Left ventricle myocardium superior (tissue), 1 donor: ENCODE data around the gene PIGL. TPM values are rescaled to one million over a fixed set of nuclear protein-coding genes. Genes with fewer than 3 reads are reported as not detected.
A peak's percentile ranks its signal among the peaks of the same experiment; 100 is the strongest.
"Not testable (repeated sequence)": the region's sequence is repeated elsewhere in the genome, so short reads cannot be mapped to it uniquely, and the experiment has no call there.

ENCODE experiments used
- ATAC-seq: fragments of 200-7000 bp; cut with Tn5 transposase; one replicate; pipeline ENCODE4 v1.9.1; 2020; ENCODE audit warnings: mild to moderate bottlenecking, moderate library complexity
- DNase-seq: peaks from one replicate; pipeline ENCODE4 v3.0.0-alpha.2; 2020
- intact Hi-C: fragments of 100-400 bp; cut with micrococcal nuclease; formaldehyde crosslinking; loops from one replicate; pipeline ENCODE4 v1.11.0; 2022
- total RNA-seq: library from RNA; stranded (reverse); fragmentation: NEBNext Ultra II Directional; extraction: Animal tissue kit (Norgen Biotek cat#: 25700); gene quantifications from one replicate; pipeline ENCODE4 v1.2.1, GENCODE V29; 2021
- donor health status: DM: no; HTN: yes; CAD: no; lungs with severe emphysema.

The PIGL gene
- total RNA-seq, 1 donor from 2014 or later: 6.3 TPM

- intact Hi-C loops: no loop called here
- peak; percentile 97 for DNase-seq
- ATAC-seq: peak; percentile 97
These were observed 1.6 kb upstream of the PIGL start, which contains the start of gene NCOR1 for GRCh38 chr17:16215273-16215964. NCOR1 (minus strand) TSS chr17:16215534; CDS start chr17:16194569, 20,965 bp downstream.

- ATAC-seq: peak; percentile 10
- no peak for DNase-seq
- intact Hi-C loops: no loop called here
These were observed 1.1 kb upstream of the PIGL start for GRCh38 chr17:16215965-16216316.

GRCh38 chr17:16216341-16217001 lies 539 bp upstream of the PIGL start:
- intact Hi-C loops, ATAC-seq, DNase-seq: not testable (repeated sequence)

- no peak for DNase-seq
- intact Hi-C loops: no loop called here
- ATAC-seq: no peak
These were observed 5.4 kb downstream of the PIGL start for GRCh38 chr17:16222406-16222805.

- DNase-seq, ATAC-seq, intact Hi-C loops: not testable (repeated sequence)
These were observed 13.0 kb downstream of the PIGL start for GRCh38 chr17:16229912-16230561.

- no peak for ATAC-seq
- intact Hi-C loops: no loop called here
- no peak for DNase-seq
These were observed 15.4 kb downstream of the PIGL start for GRCh38 chr17:16232391-16232790.

- DNase-seq (no peak), ATAC-seq (no peak)
- intact Hi-C loops: no loop called here
These were observed 22.9 kb downstream of the PIGL start for GRCh38 chr17:16239931-16240330.

- DNase-seq: no peak
- ATAC-seq: no peak
- intact Hi-C loops: no loop called here
These were observed 24.9 kb downstream of the PIGL start for GRCh38 chr17:16241906-16242399.

GRCh38 chr17:16243385-16243784 lies 26.4 kb downstream of the PIGL start:
- ATAC-seq (no peak), DNase-seq (no peak)
- intact Hi-C loops: no loop called here

GRCh38 chr17:16243801-16244567 lies 27.0 kb downstream of the PIGL start:
- intact Hi-C loops: no loop called here
- ATAC-seq (no peak), DNase-seq (no peak)

- ATAC-seq: no peak
- DNase-seq: no peak
- intact Hi-C loops: no loop called here
These were observed 30.6 kb downstream of the PIGL start for GRCh38 chr17:16247586-16247984.

GRCh38 chr17:16250635-16251034 lies 33.6 kb downstream of the PIGL start:
- intact Hi-C loops: no loop called here
- DNase-seq (no peak), ATAC-seq (no peak)

GRCh38 chr17:16251043-16251442 lies 34.0 kb downstream of the PIGL start:
- DNase-seq: no peak
- intact Hi-C loops: no loop called here
- ATAC-seq: no peak

GRCh38 chr17:16251556-16251955 lies 34.5 kb downstream of the PIGL start:
- no peak for ATAC-seq
- DNase-seq: no peak
- intact Hi-C loops: no loop called here

- no peak for DNase-seq
- intact Hi-C loops: no loop called here
These were observed 37.9 kb downstream of the PIGL start for GRCh38 chr17:16254773-16255400.

GRCh38 chr17:16255481-16255921 lies 38.5 kb downstream of the PIGL start:
- intact Hi-C loops: no loop called here
- ATAC-seq (peak; percentile 94), DNase-seq (peak; percentile 69)

More at GRCh38 chr17:16254773-16255400, 37.9 kb downstream of the PIGL start:
- no peak for ATAC-seq

GRCh38 chr17:16258901-16259300 lies 41.9 kb downstream of the PIGL start:
- no peak for ATAC-seq
- DNase-seq: no peak
- intact Hi-C loops: no loop called here

GRCh38 chr17:16259926-16260325 lies 42.9 kb downstream of the PIGL start:
- intact Hi-C loops: no loop called here
- no peak for DNase-seq
- ATAC-seq: no peak

GRCh38 chr17:16261049-16261448 lies 44.0 kb downstream of the PIGL start:
- DNase-seq (no peak), ATAC-seq (no peak)
- intact Hi-C loops: no loop called here
